CD4-positive, CD25-positive, alpha-beta regulatory T cell (primary cell): ENCODE measurements around the gene WBP1. TPM values are rescaled to one million over a fixed set of nuclear protein-coding genes. Genes with fewer than 3 reads are reported as not detected.

Experiments
- ATAC-seq, 2 donors: fragments of 150-1000 bp; cut with Tn5 transposase; one replicate each; pipeline ENCODE4 v1.10.0; 2021; ENCODE audit warnings: low read depth in 2 of 2, moderate number of reproducible peaks in 2 of 2, moderate library complexity in 1 of 2
- DNase-seq, 3 donors: peaks; one replicate each; pipeline versions ENCODE4 v3.0.0 to v3.0.0-alpha.2; 2012 to 2022; ENCODE audit warnings: mixed read lengths in 1 of 3
- H3K27ac ChIP-seq: one replicate; pipeline ENCODE4 v1.7.0; 2013; ENCODE audit warnings: mild to moderate bottlenecking, low read length; ENCODE audit not compliant: insufficient read depth, poor library complexity, severe bottlenecking
- H3K27me3 ChIP-seq: one replicate; pipeline ENCODE4 v1.7.0; 2013; ENCODE audit warnings: low read length; ENCODE audit not compliant: control insufficient read depth, insufficient read depth
- H3K36me3 ChIP-seq: one replicate; pipeline ENCODE4 v1.7.0; 2013; ENCODE audit warnings: mild to moderate bottlenecking, low read length, moderate library complexity; ENCODE audit not compliant: control insufficient read depth, insufficient read depth
- H3K4me1 ChIP-seq: 2 replicates; pipeline ENCODE4 v1.7.0; 2013; ENCODE audit warnings: mild to moderate bottlenecking, low read length; ENCODE audit not compliant: insufficient read depth, control insufficient read depth, poor library complexity, severe bottlenecking
- H3K4me3 ChIP-seq: one replicate; pipeline ENCODE4 v1.7.0; 2013; ENCODE audit warnings: low read depth, mild to moderate bottlenecking, low read length, moderate library complexity
- H3K9me3 ChIP-seq, 2 experiments: 1 replicate in 1 of 2; 2 replicates in 1 of 2; pipeline ENCODE4 v1.7.0; 2013; ENCODE audit warnings: low read length in 2 of 2, mild to moderate bottlenecking in 1 of 2, moderate library complexity in 1 of 2; ENCODE audit not compliant: control insufficient read depth in 2 of 2
- H3K27ac Mint-ChIP-seq, 3 donors: one replicate each; pipeline ENCODE4 v1.8.0; 2020 to 2022; ENCODE audit warnings: mild to moderate bottlenecking in 3 of 3, mixed read lengths in 3 of 3, moderate library complexity in 2 of 3
- H3K27me3 Mint-ChIP-seq: one replicate; pipeline ENCODE4 v1.8.0; 2022; ENCODE audit warnings: mild to moderate bottlenecking, mixed read lengths
- H3K36me3 Mint-ChIP-seq: one replicate; pipeline ENCODE4 v1.8.0; 2020; ENCODE audit warnings: mixed read lengths
- H3K4me1 Mint-ChIP-seq, 4 donors: one replicate each; pipeline ENCODE4 v1.8.0; 2020 to 2022; ENCODE audit warnings: mixed read lengths in 4 of 4, mild to moderate bottlenecking in 1 of 4
- H3K4me3 Mint-ChIP-seq, 4 donors: one replicate each; pipeline ENCODE4 v1.8.0; 2020 to 2022; ENCODE audit warnings: mild to moderate bottlenecking in 4 of 4, mixed read lengths in 4 of 4, moderate library complexity in 3 of 4
- H3K9me3 Mint-ChIP-seq, 7 donors: one replicate each; pipeline ENCODE4 v1.8.0; 2020 to 2022; ENCODE audit warnings: mixed read lengths in 7 of 7, mild to moderate bottlenecking in 3 of 7, moderate library complexity in 2 of 7
- polyA plus RNA-seq, 4 donors: library from polyadenylated mRNA; unstranded; fragments of 300-500 nt; fragmentation: Illumina TruSeq; gene quantifications; one replicate each; pipeline ENCODE4 v1.2.3, GENCODE V29; 2021
- total RNA-seq: library from RNA; stranded (reverse); gene quantifications from one replicate; pipeline ENCODE4 v1.2.3, GENCODE V29; 2022

Gene WBP1
- total and polyA plus RNA-seq, 5 donors from 2014 or later, result 33.5 to 79.5 (median 37.8) TPM

GRCh38 chr2:74472086-74472944 lies 14.1 kb downstream of the WBP1 start, which contains the start of gene MRPL53:
TSS of gene MRPL53 (minus strand) at chr2:74472680. CDS start at chr2:74472660, 20 bp downstream.
- H3K27me3 Mint-ChIP-seq, result peaks cover 5% of the 10 kb centered on the region
- H3K4me1 Mint-ChIP-seq, result peaks cover 5 to 28% (median 15%) of the 10 kb centered on the region in 4 donors
- H3K4me3 Mint-ChIP-seq, result peak within 1 kb of the TSS; percentile 92 to 98 (median 94)
- peaks cover 0 to 2% (median 0%) of the 10 kb centered on the region in 7 donors for H3K9me3 Mint-ChIP-seq
- Histone ChIP-seq H3K27me3 (no peaks in the 10 kb centered on the region), H3K36me3 (peaks cover 15% of the 10 kb centered on the region), H3K4me3 (peak within 1 kb of the TSS; percentile 92), H3K4me1 (peaks cover 26% of the 10 kb centered on the region), H3K9me3 (no peaks in the 10 kb centered on the region), H3K27ac (peak within 1 kb of the TSS; percentile 92)
- peak; percentile 94 to 98 (median 95) for DNase-seq
- H3K36me3 Mint-ChIP-seq, result peaks cover 17% of the 10 kb centered on the region
- peak; percentile 94 for ATAC-seq
- H3K27ac Mint-ChIP-seq, result peak within 1 kb of the TSS; percentile 97 to 99 (median 99)

GRCh38 chr2:74472945-74473258 lies 14.7 kb downstream of the WBP1 start:
- Histone ChIP-seq H3K9me3 (no peaks in the 10 kb centered on the region), H3K27ac (peak overlapping the region; percentile 92), H3K4me1 (peaks cover 26% of the 10 kb centered on the region), H3K36me3 (peaks cover 19% of the 10 kb centered on the region), H3K4me3 (peak overlapping the region; percentile 92), H3K27me3 (no peaks in the 10 kb centered on the region)
- Mint-ChIP-seq H3K4me1 (peaks cover 5 to 28% (median 17%) of the 10 kb centered on the region in 4 donors), H3K4me3 (peak overlapping the region; percentile 92 to 98 (median 94)), H3K27ac (peak overlapping the region; percentile 97 to 99 (median 99)), H3K27me3 (peaks cover 5% of the 10 kb centered on the region), H3K36me3 (peaks cover 21% of the 10 kb centered on the region), H3K9me3 (peaks cover 0 to 2% (median 0%) of the 10 kb centered on the region in 7 donors)
- ATAC-seq (no peak), DNase-seq (no peak)

- Mint-ChIP-seq H3K9me3 (peaks cover 0 to 2% (median 0%) of the 10 kb centered on the region in 7 donors), H3K4me1 (peaks cover 5 to 31% (median 18%) of the 10 kb centered on the region in 4 donors), H3K27ac (no peak overlapping the region), H3K27me3 (peaks cover 5% of the 10 kb centered on the region), H3K36me3 (peaks cover 24% of the 10 kb centered on the region), H3K4me3 (peak overlapping the region in 1 of 4 donors; percentile 66)
- Histone ChIP-seq H3K27ac (no peak overlapping the region), H3K9me3 (no peaks in the 10 kb centered on the region), H3K27me3 (no peaks in the 10 kb centered on the region), H3K4me3 (no peak overlapping the region), H3K4me1 (peaks cover 26% of the 10 kb centered on the region), H3K36me3 (peaks cover 20% of the 10 kb centered on the region)
- ATAC-seq (no peak), DNase-seq (no peak)
Observed at GRCh38 chr2:74474481-74474880, 16.2 kb downstream of the WBP1 start.

GRCh38 chr2:74474899-74475298 lies 16.7 kb downstream of the WBP1 start:
- H3K4me1 Mint-ChIP-seq, result peaks cover 5 to 33% (median 20%) of the 10 kb centered on the region in 4 donors
- peaks cover 22% of the 10 kb centered on the region for H3K36me3 ChIP-seq
- no peaks in the 10 kb centered on the region for H3K27me3 ChIP-seq
- ATAC-seq, result no peak
- no peak for DNase-seq
- peak overlapping the region in 2 of 4 donors; percentile 35 to 64 for H3K4me3 Mint-ChIP-seq
- H3K27ac Mint-ChIP-seq, result no peak overlapping the region
- H3K4me3 ChIP-seq, result no peak overlapping the region
- no peaks in the 10 kb centered on the region for H3K9me3 ChIP-seq
- H3K27ac ChIP-seq, result no peak overlapping the region
- peaks cover 26% of the 10 kb centered on the region for H3K36me3 Mint-ChIP-seq
- peaks cover 0 to 2% (median 0%) of the 10 kb centered on the region in 7 donors for H3K9me3 Mint-ChIP-seq
- peaks cover 26% of the 10 kb centered on the region for H3K4me1 ChIP-seq
- H3K27me3 Mint-ChIP-seq, result peaks cover 5% of the 10 kb centered on the region

GRCh38 chr2:74481431-74481830 lies 23.2 kb downstream of the WBP1 start:
- no peak for DNase-seq
- H3K27ac ChIP-seq, result peak overlapping the region; percentile 91
- Mint-ChIP-seq H3K4me3 (peak overlapping the region; percentile 15 to 100 (median 98)), H3K27ac (no peak overlapping the region), H3K36me3 (peaks cover 18% of the 10 kb centered on the region), H3K9me3 (no peaks in the 10 kb centered on the region), H3K4me1 (peaks cover 0 to 53% (median 25%) of the 10 kb centered on the region in 4 donors), H3K27me3 (no peaks in the 10 kb centered on the region)
- peaks cover 22% of the 10 kb centered on the region for H3K4me1 ChIP-seq
- no peak for ATAC-seq
- H3K4me3 ChIP-seq, result peak overlapping the region; percentile 44
- H3K9me3 ChIP-seq, result no peaks in the 10 kb centered on the region
- no peaks in the 10 kb centered on the region for H3K27me3 ChIP-seq
- peaks cover 21% of the 10 kb centered on the region for H3K36me3 ChIP-seq

- H3K27me3 Mint-ChIP-seq, result no peaks in the 10 kb centered on the region
- Histone ChIP-seq H3K27me3 (no peaks in the 10 kb centered on the region), H3K4me1 (peaks cover 22% of the 10 kb centered on the region), H3K4me3 (peak overlapping the region; percentile 94), H3K27ac (peak overlapping the region; percentile 91), H3K36me3 (peaks cover 24% of the 10 kb centered on the region), H3K9me3 (no peaks in the 10 kb centered on the region)
- H3K4me1 Mint-ChIP-seq, result peaks cover 0 to 53% (median 27%) of the 10 kb centered on the region in 4 donors
- peak overlapping the region; percentile 98 to 100 (median 100) for H3K4me3 Mint-ChIP-seq
- peaks cover 23% of the 10 kb centered on the region for H3K36me3 Mint-ChIP-seq
- no peaks in the 10 kb centered on the region for H3K9me3 Mint-ChIP-seq
- peak; percentile 26 to 72 (median 43) for DNase-seq
- peak overlapping the region; percentile 90 to 100 (median 99) for H3K27ac Mint-ChIP-seq
- peak; percentile 27 to 35 for ATAC-seq
Observed at GRCh38 chr2:74481961-74482800, 23.9 kb downstream of the WBP1 start.
